Mammary epithelial cell (primary cell): ENCODE data around the gene AKAP10.

ENCODE experiments used
- EZH2 ChIP-seq: IDR thresholded peaks from 2 replicates; pipeline ENCODE4 v1.6.1; 2012; ENCODE audit warnings: low read length, inconsistent platforms, borderline replicate concordance
- TF ChIP-seq, protein P1 (sequence below), 2 donors: IDR thresholded peaks in 1 of 2; conservative IDR thresholded peaks in 1 of 2; 2 replicates each; pipeline ENCODE4 v1.5.1; 2011 to 2012; ENCODE audit warnings: inconsistent platforms in 2 of 2, low read length in 2 of 2, mild to moderate bottlenecking in 2 of 2, control low read depth in 1 of 2, low read depth in 1 of 2; ENCODE audit not compliant: insufficient read depth in 1 of 2; ENCODE audit errors: extremely low read depth in 1 of 2

DNA sequence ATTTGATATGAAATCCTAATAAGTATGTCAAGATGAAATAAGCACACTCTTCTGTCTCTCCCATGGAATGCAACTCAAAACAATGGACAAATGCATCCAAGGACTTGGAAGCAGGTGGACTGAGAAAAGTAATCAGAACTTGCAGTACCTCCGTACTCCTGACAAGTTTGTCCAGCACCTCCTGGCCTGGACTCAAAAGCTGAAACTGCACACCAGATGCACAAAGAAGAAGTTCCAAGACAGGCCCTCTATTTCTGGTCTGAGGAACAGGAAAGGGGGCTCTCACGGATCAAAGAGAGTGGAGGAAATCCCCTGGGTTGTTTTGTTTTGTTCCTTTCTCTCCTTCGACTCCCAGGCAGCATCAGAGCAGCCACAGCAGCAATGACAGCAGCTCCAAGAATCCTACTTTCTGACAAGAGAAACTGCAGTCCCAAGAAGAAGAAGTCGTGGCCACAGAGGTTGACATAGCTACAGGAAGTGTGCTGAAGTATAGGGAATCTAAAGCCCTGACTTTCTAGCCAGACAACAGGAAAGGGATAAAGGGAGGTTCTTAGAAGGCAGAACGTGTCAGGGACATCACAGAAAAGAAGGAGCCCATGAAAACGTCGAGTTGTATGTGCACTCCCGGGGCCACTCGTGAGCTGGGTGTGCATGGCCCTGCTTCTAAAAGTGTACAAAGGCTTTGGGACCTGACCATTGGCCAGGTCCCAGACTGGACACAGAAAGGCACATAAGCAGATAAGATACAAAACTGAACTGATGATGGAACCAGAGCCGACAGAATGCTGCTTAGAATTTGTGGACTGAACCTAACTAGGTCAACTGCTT is 29.3 kb downstream of the AKAP10 start:
- TF ChIP-seq, protein P1, sequence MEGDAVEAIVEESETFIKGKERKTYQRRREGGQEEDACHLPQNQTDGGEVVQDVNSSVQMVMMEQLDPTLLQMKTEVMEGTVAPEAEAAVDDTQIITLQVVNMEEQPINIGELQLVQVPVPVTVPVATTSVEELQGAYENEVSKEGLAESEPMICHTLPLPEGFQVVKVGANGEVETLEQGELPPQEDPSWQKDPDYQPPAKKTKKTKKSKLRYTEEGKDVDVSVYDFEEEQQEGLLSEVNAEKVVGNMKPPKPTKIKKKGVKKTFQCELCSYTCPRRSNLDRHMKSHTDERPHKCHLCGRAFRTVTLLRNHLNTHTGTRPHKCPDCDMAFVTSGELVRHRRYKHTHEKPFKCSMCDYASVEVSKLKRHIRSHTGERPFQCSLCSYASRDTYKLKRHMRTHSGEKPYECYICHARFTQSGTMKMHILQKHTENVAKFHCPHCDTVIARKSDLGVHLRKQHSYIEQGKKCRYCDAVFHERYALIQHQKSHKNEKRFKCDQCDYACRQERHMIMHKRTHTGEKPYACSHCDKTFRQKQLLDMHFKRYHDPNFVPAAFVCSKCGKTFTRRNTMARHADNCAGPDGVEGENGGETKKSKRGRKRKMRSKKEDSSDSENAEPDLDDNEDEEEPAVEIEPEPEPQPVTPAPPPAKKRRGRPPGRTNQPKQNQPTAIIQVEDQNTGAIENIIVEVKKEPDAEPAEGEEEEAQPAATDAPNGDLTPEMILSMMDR (conservative IDR thresholded peaks at IDR 0.05 in 1 of 2, IDR thresholded peaks at IDR 0.05 in 1 of 2; ENCODE audit: extremely low read depth in 1 of 2, insufficient read depth in 1 of 2, low read depth in 1 of 2, low read length in 2 of 2), result no peak
- no peak for TF ChIP-seq EZH2
